Testis (tissue), 3 donors: ENCODE data around the gene BCR. TPM values are rescaled to one million over a fixed set of nuclear protein-coding genes. Genes with fewer than 3 reads are reported as not detected.

ENCODE experiments used
- DNase-seq: peaks from one replicate; pipeline ENCODE4 v3.0.0-alpha.2; 2019
- H3K27ac ChIP-seq, 2 donors: fragments of 200-600 bp; sonication (generic); one replicate each; pipeline ENCODE4 v1.5.1; 2019
- H3K27me3 ChIP-seq: fragments of 200-600 bp; sonication (generic); one replicate; pipeline ENCODE4 v1.5.1; 2019
- H3K36me3 ChIP-seq: fragments of 200-600 bp; sonication (generic); one replicate; pipeline ENCODE4 v1.5.1; 2017; ENCODE audit warnings: low read depth; ENCODE audit errors: missing control alignments
- H3K4me1 ChIP-seq: fragments of 200-600 bp; sonication (generic); one replicate; pipeline ENCODE4 v1.5.1; 2019
- H3K4me3 ChIP-seq, 2 donors: fragments of 200-600 bp; sonication (generic); one replicate each; pipeline ENCODE4 v1.5.1; 2017 to 2019
- H3K9me3 ChIP-seq: fragments of 200-600 bp; sonication (generic); one replicate; pipeline ENCODE4 v1.5.1; 2017
- POLR2A ChIP-seq: fragments of 450-650 bp; IDR thresholded peaks from one replicate; pipeline ENCODE4 v1.6.1; 2017; ENCODE audit warnings: antibody characterized with exemption, mild to moderate bottlenecking, moderate library complexity
- WGBS, 2 donors: methylation state at CpG; one replicate each; pipeline ENCODE4 v1.1.5; 2018; 5-methylcytosine and 5-hydroxymethylcytosine counted together
- intact Hi-C: fragments of 100-400 bp; cut with DNase I; formaldehyde crosslinking; loops from one replicate; pipeline ENCODE4 v1.15.1; 2023; ENCODE audit warnings: low total_unique reads
- polyA plus RNA-seq: library from polyadenylated mRNA; stranded (reverse); fragments of 350-450 nt; fragmentation: Illumina TruSeq; extraction: RNeasy Lipid Tissue Mini Kit (QIAGEN cat#74804); gene quantifications from one replicate; pipeline ENCODE4 v1.2.3, GENCODE V29; 2014; ENCODE audit warnings: low read depth, low replicate concordance; ENCODE audit not compliant: insufficient read depth
- total RNA-seq, 2 donors: library from RNA; depleted of rRNA; stranded (reverse); fragments of >200 nt; gene quantifications; one replicate each; pipeline ENCODE4 v1.2.3, GENCODE V29; 2016
- TF ChIP-seq, protein P1 (sequence below), 3 experiments: fragments of 450-650 bp in 2 of 3; fragments of 200-600 bp in 1 of 3; sonication (generic) in 1 of 3; IDR thresholded peaks; one replicate each; pipeline ENCODE4 v1.5.1; 2016 to 2019; ENCODE audit warnings: antibody characterized with exemption in 3 of 3, mild to moderate bottlenecking in 2 of 3, moderate library complexity in 1 of 3

The BCR gene
- total and polyA plus RNA-seq, 3 donors from 2014 or later, result 52.5 to 108 (median 105) TPM

DNA sequence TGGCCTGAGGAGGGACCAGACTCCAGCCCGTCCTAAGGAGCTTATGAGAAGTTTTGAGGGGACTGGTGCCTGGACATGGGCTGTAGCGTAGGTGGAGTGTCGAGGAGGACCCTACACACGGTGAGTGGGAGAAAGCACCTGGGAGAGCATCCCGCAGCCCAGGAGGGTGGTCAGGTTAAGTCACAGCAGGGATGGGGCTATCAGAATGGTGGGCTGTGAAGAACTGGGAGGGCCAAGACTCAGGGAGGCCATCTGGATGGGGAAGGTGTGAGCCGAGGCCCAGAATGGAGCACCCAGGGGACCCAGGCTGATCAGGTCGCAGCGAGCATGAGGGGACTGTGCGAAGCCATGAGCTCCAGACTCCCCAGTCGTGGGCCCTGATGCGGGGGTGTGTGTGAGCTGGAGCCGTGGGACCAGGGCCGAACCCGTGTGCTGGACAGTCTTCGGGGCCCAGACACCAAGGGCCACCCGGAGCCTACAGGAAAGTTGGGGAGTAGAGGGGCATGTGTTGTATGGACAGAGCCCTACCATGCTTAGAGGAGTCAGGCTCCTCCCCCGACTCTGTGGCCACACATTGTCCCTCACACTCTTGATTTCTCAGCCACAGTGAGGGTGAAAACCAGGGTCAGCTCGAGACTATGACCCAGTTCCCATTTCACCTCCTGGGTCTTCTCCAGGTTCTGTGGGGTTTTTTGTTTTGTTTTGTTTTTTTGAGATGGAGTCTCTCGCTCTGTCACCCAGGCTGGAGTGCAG lies 54.3 kb downstream of the BCR start:
- no peaks in the 10 kb centered on the region for H3K36me3 ChIP-seq
- intact Hi-C loops, result no loop called here
- H3K27me3 ChIP-seq, result no peaks in the 10 kb centered on the region
- 90 to 92% methylated on average over 8 to 19 of the region's 19 CpGs for WGBS, 2 donors
- no peak overlapping the region for H3K4me3 ChIP-seq
- H3K9me3 ChIP-seq, result no peaks in the 10 kb centered on the region
- peaks cover 34% of the 10 kb centered on the region for H3K4me1 ChIP-seq
- no peak for DNase-seq
- no peak overlapping the region for H3K27ac ChIP-seq
- TF ChIP-seq, protein P1, sequence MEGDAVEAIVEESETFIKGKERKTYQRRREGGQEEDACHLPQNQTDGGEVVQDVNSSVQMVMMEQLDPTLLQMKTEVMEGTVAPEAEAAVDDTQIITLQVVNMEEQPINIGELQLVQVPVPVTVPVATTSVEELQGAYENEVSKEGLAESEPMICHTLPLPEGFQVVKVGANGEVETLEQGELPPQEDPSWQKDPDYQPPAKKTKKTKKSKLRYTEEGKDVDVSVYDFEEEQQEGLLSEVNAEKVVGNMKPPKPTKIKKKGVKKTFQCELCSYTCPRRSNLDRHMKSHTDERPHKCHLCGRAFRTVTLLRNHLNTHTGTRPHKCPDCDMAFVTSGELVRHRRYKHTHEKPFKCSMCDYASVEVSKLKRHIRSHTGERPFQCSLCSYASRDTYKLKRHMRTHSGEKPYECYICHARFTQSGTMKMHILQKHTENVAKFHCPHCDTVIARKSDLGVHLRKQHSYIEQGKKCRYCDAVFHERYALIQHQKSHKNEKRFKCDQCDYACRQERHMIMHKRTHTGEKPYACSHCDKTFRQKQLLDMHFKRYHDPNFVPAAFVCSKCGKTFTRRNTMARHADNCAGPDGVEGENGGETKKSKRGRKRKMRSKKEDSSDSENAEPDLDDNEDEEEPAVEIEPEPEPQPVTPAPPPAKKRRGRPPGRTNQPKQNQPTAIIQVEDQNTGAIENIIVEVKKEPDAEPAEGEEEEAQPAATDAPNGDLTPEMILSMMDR (IDR thresholded peaks at IDR 0.05), result no peak
- TF ChIP-seq POLR2A, result no peak

DNA sequence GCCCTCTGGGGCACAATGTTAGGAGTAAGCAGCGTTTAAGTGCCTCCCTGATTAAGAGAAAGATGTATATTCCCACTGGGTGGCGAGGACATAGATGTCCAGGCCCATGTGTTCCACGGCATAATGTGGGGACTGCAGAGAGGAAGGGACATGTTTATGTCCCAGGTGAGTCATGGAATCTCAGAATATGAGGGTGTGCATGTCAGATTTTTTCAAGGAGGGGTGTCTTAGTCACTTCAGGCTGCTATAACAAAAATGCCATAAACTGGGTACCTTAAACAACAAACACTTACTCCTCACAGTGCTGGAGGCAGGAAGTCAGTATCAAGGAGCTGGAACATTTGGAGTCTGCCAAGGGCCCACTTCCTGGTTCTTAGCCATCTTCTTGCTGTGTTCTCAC lies 55.1 kb downstream of the BCR start:
- WGBS, 2 donors, result 96 to 100% methylated on average over 2 to 3 of the region's 3 CpGs
- Histone ChIP-seq H3K36me3 (no peaks in the 10 kb centered on the region), H3K4me3 (no peak overlapping the region), H3K9me3 (no peaks in the 10 kb centered on the region), H3K27ac (no peak overlapping the region), H3K27me3 (no peaks in the 10 kb centered on the region), H3K4me1 (peaks cover 34% of the 10 kb centered on the region)
- TF ChIP-seq, protein P1 (IDR thresholded peaks at IDR 0.05), result no peak
- no peak for DNase-seq
- intact Hi-C loops, result no loop called here

DNA sequence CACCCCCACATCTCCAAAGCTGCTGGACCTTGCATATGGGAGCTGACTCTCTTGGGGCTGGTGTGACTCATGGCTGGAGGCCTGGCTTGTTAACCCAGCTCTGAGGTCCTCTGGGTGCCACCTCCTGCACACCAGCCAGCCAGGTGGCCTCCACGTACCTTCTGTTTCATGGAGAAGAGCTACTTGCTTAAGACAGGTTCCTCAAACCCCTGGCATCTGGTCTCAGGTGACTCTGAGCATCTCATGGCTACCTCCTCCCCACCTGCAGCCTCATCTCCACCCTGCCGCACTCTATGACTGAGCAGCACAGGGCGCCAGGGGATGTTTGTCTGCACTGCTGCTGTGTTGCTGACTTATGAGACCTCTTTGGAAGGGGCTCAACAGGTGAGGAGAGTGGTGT lies 55.7 kb downstream of the BCR start:
- H3K36me3 ChIP-seq, result no peaks in the 10 kb centered on the region
- no peaks in the 10 kb centered on the region for H3K27me3 ChIP-seq
- H3K4me3 ChIP-seq, result no peak overlapping the region
- WGBS, 2 donors, result 89 to 100% methylated on average over 2 to 3 of the region's 3 CpGs
- H3K4me1 ChIP-seq, result peaks cover 34% of the 10 kb centered on the region
- no peaks in the 10 kb centered on the region for H3K9me3 ChIP-seq
- intact Hi-C loops, result no loop called here
- H3K27ac ChIP-seq, result no peak overlapping the region
- no peak for DNase-seq
- TF ChIP-seq POLR2A, result no peak
- TF ChIP-seq, protein P1 (IDR thresholded peaks at IDR 0.05), result no peak

DNA sequence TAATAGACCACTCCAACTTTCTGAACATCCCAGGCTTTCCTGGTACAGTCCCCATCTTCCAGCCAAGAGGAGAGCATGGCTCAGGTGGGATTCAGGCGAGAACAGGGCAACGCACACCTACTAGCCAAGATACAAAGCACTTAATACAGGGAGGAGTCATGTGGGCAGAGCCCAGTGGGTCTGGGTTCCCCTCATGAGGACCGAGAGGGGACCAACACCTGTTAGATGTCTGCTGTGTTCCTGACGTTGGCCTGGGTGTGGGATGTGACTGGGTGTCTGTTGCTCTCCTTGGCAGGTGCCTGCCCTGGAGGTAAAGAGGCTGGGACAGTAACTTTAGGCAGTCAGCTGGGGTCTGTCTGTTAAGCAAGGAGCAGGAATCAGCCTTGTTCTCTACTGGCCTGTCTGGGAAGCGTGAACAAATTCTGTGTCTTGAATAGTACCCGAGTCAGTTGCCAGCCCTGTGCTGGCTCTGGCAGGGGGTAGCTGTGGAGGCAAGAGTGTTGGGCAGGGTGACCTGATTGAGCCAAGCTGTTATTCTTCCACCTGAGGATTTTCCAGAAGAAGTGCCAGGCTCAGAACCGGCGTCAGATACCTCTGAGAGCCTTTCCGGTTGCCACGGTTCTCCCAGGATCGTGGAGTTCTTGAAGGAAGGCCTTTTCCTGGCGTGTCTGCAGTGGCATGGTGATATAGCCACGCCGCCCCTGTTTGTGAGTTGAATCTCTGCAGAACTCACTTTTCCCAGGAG lies 56.3 kb downstream of the BCR start:
- TF ChIP-seq, protein P1 (IDR thresholded peaks at IDR 0.05), result no peak
- no peak for TF ChIP-seq POLR2A
- H3K4me3 ChIP-seq, result no peak overlapping the region
- H3K36me3 ChIP-seq, result no peaks in the 10 kb centered on the region
- H3K9me3 ChIP-seq, result no peaks in the 10 kb centered on the region
- no peak for DNase-seq
- peaks cover 34% of the 10 kb centered on the region for H3K4me1 ChIP-seq
- 52 to 67% methylated on average over 6 to 14 of the region's 14 CpGs for WGBS, 2 donors
- H3K27me3 ChIP-seq, result no peaks in the 10 kb centered on the region
- intact Hi-C loops, result no loop called here
- no peak overlapping the region for H3K27ac ChIP-seq
